Transverse colon (tissue), 4 donors: Measurements from ENCODE around the gene PAK6. TPM values are rescaled to one million over a fixed set of nuclear protein-coding genes. Genes with fewer than 3 reads are reported as not detected.
A peak's percentile ranks its signal among the peaks of the same experiment; 100 is the strongest.

Experiments
- DNase-seq: peaks from one replicate; pipeline ENCODE4 v3.0.0-alpha.2; 2019
- H3K27ac ChIP-seq, 4 donors: fragments of 200-600 bp; sonication (generic); 2 replicates each; pipeline ENCODE4 v1.5.1; 2016 to 2018; ENCODE audit warnings: inconsistent platforms in 4 of 4
- H3K27me3 ChIP-seq: fragments of 200-600 bp; sonication (generic); 2 replicates; pipeline ENCODE4 v1.5.1; 2017; ENCODE audit warnings: inconsistent platforms
- H3K36me3 ChIP-seq, 4 donors: fragments of 200-600 bp; sonication (generic); 2 replicates each; pipeline ENCODE4 v1.5.1; 2017 to 2019; ENCODE audit warnings: inconsistent platforms in 4 of 4
- H3K4me1 ChIP-seq, 4 donors: fragments of 200-600 bp; sonication (generic); 2 replicates each; pipeline ENCODE4 v1.5.1; 2017 to 2020; ENCODE audit warnings: inconsistent platforms in 4 of 4
- H3K4me3 ChIP-seq, 4 donors: fragments of 200-600 bp; sonication (generic); 1 replicate in 1 of 4; 2 replicates in 3 of 4; pipeline versions ENCODE4 v1.5.1 to v1.6.1; 2017 to 2019; ENCODE audit warnings: inconsistent platforms in 4 of 4
- H3K9me3 ChIP-seq, 2 donors: fragments of 200-600 bp; sonication (generic); 2 replicates each; pipeline ENCODE4 v1.5.1; 2017 to 2019; ENCODE audit warnings: inconsistent platforms in 2 of 2
- EP300 ChIP-seq: sonication (generic); formaldehyde crosslinking; IDR thresholded peaks from one replicate; pipeline ENCODE4 v1.6.1; 2017; ENCODE audit warnings: antibody characterized with exemption, low read depth
- POLR2A ChIP-seq: fragments of 450-650 bp; IDR thresholded peaks from one replicate; pipeline ENCODE4 v1.6.1; 2016; ENCODE audit warnings: antibody characterized with exemption, mild to moderate bottlenecking, moderate library complexity
- POLR2AphosphoS5 ChIP-seq, 3 donors: sonication (generic); formaldehyde crosslinking; IDR thresholded peaks; one replicate each; pipeline ENCODE4 v1.6.1; 2016; ENCODE audit warnings: antibody characterized with exemption in 3 of 3
- WGBS, 2 donors: methylation state at CpG; one replicate each; pipeline ENCODE4 v1.1.5; 2018; ENCODE audit warnings: low coverage in 1 of 2; 5-methylcytosine and 5-hydroxymethylcytosine counted together
- in situ Hi-C, 4 donors: fragments of 200-750 bp; cut with MboI; loops; one replicate each; pipeline versions ENCODE4 v1.15.0 to v1.15.1; 2017; ENCODE audit warnings: low sequenced_read_pairs in 3 of 4, low pct_ligation_motif_present in 1 of 4, low pct_unique_long_range_greater_than_20kb in 1 of 4
- intact Hi-C: fragments of 100-400 bp; cut with DNase I; formaldehyde crosslinking; loops from one replicate; pipeline ENCODE4 v1.15.1; 2023; ENCODE audit warnings: low total_unique reads
- total RNA-seq, 4 donors: library from RNA; depleted of rRNA; stranded (reverse); fragments of >200 nt; gene quantifications; one replicate each; pipeline ENCODE4 v1.1.0, GENCODE V29; 2016
- TF ChIP-seq, protein P1 (sequence below), 5 experiments: fragments of 200-600 bp in 3 of 5; fragments of 450-650 bp in 2 of 5; sonication (generic) in 3 of 5; IDR thresholded peaks; 1 replicate in 2 of 5; 2 replicates in 3 of 5; pipeline ENCODE4 v1.5.1; 2016 to 2017; ENCODE audit warnings: antibody characterized with exemption in 5 of 5, inconsistent platforms in 3 of 5, mild to moderate bottlenecking in 2 of 5, moderate library complexity in 1 of 5

The PAK6 gene
- 1 to 10 TPM; 3.0 to 7.5 (median 4.5) TPM for total RNA-seq

DNA sequence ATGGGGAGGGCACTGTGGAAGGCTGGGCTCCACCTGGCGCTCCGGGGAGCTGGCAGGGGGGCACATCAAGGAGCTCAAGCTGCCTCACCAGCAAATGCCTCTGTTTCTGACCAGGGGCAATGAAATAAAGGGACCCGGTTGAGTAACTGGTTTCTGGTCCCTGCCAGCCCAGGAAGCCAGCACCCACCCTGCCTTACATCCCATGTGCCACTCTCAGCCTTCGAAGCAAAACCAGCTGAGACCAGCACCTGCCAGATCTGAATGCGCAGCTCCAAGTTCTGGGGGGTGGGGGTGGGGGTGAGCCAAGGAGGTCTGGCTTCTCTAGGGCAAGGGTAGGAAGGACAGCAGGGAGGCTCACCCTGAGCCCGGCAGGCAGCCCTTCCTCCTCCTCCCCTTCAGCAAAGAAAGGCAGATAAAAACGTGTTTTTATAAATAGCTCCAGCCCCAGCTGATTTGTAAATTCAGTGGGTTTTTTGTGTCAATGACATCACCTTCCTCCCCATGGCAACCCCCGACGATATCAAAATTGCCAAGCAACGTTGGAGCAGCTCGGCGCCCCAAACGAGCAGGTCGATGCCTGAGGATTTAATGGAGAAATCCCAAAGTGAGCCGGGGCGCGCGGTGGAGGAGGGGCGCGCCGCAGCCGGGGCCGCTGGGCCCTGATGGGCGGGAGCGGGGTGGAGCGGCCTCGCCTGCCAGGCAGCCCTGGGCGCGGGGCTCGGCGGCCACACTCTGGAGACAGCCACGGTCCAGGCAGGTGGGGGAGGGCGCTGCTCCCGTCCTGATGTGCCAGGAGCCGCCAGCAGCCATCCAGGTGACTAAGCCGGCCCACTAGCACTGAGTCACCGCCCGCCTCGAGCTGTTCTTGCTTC, at the start of gene PAK6:
Gene PAK6, plus strand, starts transcription at position 532 of the 872 bp plus-strand sequence. CDS start 25,723 bp downstream, outside the sequence.
- Histone ChIP-seq H3K27ac (no peak within 1 kb of the TSS), H3K27me3 (peaks cover 24% of the 10 kb centered on the region), H3K4me3 (peak within 1 kb of the TSS in 2 of 4 donors; percentile 26 to 34), H3K9me3 (no peaks in the 10 kb centered on the region), H3K36me3 (no peaks in the 10 kb centered on the region), H3K4me1 (peaks cover 0 to 14% (median 5%) of the 10 kb centered on the region in 4 donors)
- DNase-seq: peak; percentile 46
- WGBS, 2 donors: 13% methylated on average over 8 to 24 of the region's 39 CpGs
- in situ Hi-C loops: no loop called here
- no peak for TF ChIP-seq POLR2A
- TF ChIP-seq, protein P1, sequence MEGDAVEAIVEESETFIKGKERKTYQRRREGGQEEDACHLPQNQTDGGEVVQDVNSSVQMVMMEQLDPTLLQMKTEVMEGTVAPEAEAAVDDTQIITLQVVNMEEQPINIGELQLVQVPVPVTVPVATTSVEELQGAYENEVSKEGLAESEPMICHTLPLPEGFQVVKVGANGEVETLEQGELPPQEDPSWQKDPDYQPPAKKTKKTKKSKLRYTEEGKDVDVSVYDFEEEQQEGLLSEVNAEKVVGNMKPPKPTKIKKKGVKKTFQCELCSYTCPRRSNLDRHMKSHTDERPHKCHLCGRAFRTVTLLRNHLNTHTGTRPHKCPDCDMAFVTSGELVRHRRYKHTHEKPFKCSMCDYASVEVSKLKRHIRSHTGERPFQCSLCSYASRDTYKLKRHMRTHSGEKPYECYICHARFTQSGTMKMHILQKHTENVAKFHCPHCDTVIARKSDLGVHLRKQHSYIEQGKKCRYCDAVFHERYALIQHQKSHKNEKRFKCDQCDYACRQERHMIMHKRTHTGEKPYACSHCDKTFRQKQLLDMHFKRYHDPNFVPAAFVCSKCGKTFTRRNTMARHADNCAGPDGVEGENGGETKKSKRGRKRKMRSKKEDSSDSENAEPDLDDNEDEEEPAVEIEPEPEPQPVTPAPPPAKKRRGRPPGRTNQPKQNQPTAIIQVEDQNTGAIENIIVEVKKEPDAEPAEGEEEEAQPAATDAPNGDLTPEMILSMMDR (IDR thresholded peaks at IDR 0.05): no peak
- no peak for TF ChIP-seq EP300
- TF ChIP-seq POLR2AphosphoS5 (IDR thresholded peaks at IDR 0.05): no peak
- intact Hi-C loops: no loop called here

DNA sequence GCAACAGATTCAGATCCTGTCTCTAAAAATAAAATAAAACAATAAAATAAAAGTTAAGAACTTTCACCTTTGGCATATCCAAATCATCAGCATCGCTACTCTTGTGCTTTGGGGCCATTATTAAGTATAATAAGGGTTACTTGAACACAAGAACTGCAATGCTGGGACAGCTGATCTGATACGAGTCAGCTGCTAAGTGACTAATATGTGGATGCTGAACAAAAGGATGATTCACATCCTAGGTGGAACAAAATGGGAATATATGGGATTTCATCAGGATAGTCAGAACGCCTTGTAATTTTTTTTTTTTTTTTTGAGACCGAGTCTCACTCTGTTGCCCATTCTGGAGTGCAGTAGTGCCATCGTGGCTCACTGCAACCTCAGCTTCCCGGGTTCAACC, 48.3 kb upstream of the PAK6 start:
- Histone ChIP-seq H3K27me3 (no peaks in the 10 kb centered on the region), H3K4me1 (no peaks in the 10 kb centered on the region), H3K27ac (no peak overlapping the region), H3K9me3 (no peaks in the 10 kb centered on the region), H3K4me3 (no peak overlapping the region), H3K36me3 (no peaks in the 10 kb centered on the region)
- DNase-seq: no peak
- in situ Hi-C loops (no loop called here), intact Hi-C loops (no loop called here)
- WGBS, 2 donors: 91 to 94% methylated on average over 4 to 6 of the region's 6 CpGs
- TF ChIP-seq POLR2AphosphoS5 (IDR thresholded peaks at IDR 0.05): no peak
- TF ChIP-seq EP300: no peak
- no peak for TF ChIP-seq POLR2A
- TF ChIP-seq, protein P1 (IDR thresholded peaks at IDR 0.05): no peak

DNA sequence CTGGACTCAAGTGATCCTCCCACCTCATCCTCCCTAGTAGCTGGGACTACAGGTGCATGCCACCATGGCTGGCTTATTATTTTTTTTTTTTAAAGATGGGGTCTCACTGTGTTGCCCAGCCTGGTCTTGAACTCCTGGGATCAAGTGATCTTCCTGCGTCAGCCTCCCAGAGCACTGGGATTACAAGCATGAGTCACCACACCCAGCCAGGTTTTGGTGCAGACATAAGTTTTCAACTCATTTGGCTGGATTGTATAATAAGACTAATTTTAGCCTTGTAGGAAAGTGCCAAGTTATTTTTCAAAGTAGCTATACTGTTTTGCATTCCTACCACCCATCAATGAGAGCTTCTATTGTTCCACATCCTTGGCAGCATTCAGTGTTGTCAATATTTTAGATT, 45.9 kb upstream of the PAK6 start:
- H3K27ac ChIP-seq: no peak overlapping the region
- TF ChIP-seq POLR2AphosphoS5 (IDR thresholded peaks at IDR 0.05) (no peak), EP300 (no peak), POLR2A (no peak)
- TF ChIP-seq, protein P1 (IDR thresholded peaks at IDR 0.05): no peak
- no peak overlapping the region for H3K4me3 ChIP-seq
- no peak for DNase-seq
- WGBS, 2 donors: 80 to 90% methylated on average over 1 of the region's 1 CpG
- no peaks in the 10 kb centered on the region for H3K9me3 ChIP-seq
- intact Hi-C loops: no loop called here
- no peaks in the 10 kb centered on the region for H3K4me1 ChIP-seq
- H3K36me3 ChIP-seq: no peaks in the 10 kb centered on the region
- in situ Hi-C loops: no loop called here
- no peaks in the 10 kb centered on the region for H3K27me3 ChIP-seq

DNA sequence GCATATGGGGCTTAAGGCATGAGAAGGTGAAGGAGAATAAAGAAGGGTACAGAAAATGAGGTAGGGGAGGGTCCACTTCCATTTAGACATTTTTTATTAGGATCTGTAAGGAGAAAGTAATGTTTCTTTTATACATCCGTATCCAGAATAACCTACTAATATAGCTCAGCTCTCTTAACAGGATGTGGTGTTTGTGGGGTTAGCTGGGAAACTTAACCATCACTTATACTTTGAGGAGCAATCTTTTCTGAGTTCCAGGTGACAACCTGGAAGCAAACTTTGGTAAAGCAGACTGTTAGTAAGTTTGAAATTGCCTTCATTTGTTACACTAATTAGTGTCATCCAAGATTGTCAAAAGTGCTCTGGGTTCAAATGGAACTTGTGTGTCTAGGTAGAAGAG, 41.4 kb upstream of the PAK6 start:
- TF ChIP-seq EP300: no peak
- TF ChIP-seq POLR2AphosphoS5 (IDR thresholded peaks at IDR 0.05): no peak
- TF ChIP-seq, protein P1 (IDR thresholded peaks at IDR 0.05): no peak
- TF ChIP-seq POLR2A: no peak

More for the DNA sequence above, 41.4 kb upstream of the PAK6 start:
- in situ Hi-C loops (no loop called here), intact Hi-C loops (no loop called here)
- Histone ChIP-seq H3K27ac (no peak overlapping the region), H3K4me3 (no peak overlapping the region), H3K9me3 (no peaks in the 10 kb centered on the region), H3K27me3 (no peaks in the 10 kb centered on the region), H3K4me1 (no peaks in the 10 kb centered on the region), H3K36me3 (no peaks in the 10 kb centered on the region)
- DNase-seq: no peak
- 80 to 83% methylated on average over 1 of the region's 1 CpG for WGBS, 2 donors
